ENCODE data around the gene AFG3L2. TPM values are rescaled to one million over a fixed set of nuclear protein-coding genes. Genes with fewer than 3 reads are reported as not detected.

The AFG3L2 gene
- total and polyA plus RNA-seq, 2 of the 8 experiments (the other 6 are each of a cell fraction or from before 2014, with no cell fraction given): 29.7 to 84.8 TPM

- TF ChIP-seq FOSL1 (IDR thresholded peaks at IDR 0.05; ENCODE audit: insufficient read depth, low read depth, low read length) (no peak), TAF7 (optimal IDR thresholded peaks at IDR 0.05; ENCODE audit: borderline replicate concordance, low read depth, low read length) (no peak), BCL11A (IDR thresholded peaks at IDR 0.05; ENCODE audit: low read depth in 2 of 2, low read length in 2 of 2) (no peak), SAP30 (IDR thresholded peaks at IDR 0.05; ENCODE audit: insufficient read depth, insufficient replicate concordance, low read length) (no peak), SIRT6 (IDR thresholded peaks at IDR 0.05; ENCODE audit: low read length) (no peak), EP300 (IDR thresholded peaks at IDR 0.05; ENCODE audit: borderline replicate concordance in 1 of 2, low read depth in 2 of 2, low read length in 2 of 2) (no peak), BACH1 (IDR thresholded peaks at IDR 0.05; ENCODE audit: low read length) (no peak)
- TF ChIP-seq, protein P1, sequence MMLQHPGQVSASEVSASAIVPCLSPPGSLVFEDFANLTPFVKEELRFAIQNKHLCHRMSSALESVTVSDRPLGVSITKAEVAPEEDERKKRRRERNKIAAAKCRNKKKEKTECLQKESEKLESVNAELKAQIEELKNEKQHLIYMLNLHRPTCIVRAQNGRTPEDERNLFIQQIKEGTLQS (IDR thresholded peaks at IDR 0.05; ENCODE audit: insufficient read depth, low read depth, low read length): no peak
These were observed 72.4 kb downstream of the AFG3L2 start (continued) for GRCh38 chr18:12304351-12305210.

All from H1 (cell line).